ENCODE measurements around the gene ALS2CL.
A peak's percentile ranks its signal among the peaks of the same experiment; 100 is the strongest.

The ALS2CL gene

GRCh38 chr3:46629551-46630517 is 63.6 kb downstream of the ALS2CL start:
- peak; percentile 55 for DNase-seq (ENCODE audit: low read depth)

GRCh38 chr3:46628901-46629369 is 64.5 kb downstream of the ALS2CL start:
- DNase-seq (ENCODE audit: low read depth), result no peak

- no peak for DNase-seq (ENCODE audit: low read depth)
Observed at GRCh38 chr3:46627078-46627477, 66.4 kb downstream of the ALS2CL start.

- DNase-seq (ENCODE audit: low read depth), result no peak
Observed at GRCh38 chr3:46626039-46626438, 67.4 kb downstream of the ALS2CL start.

GRCh38 chr3:46624975-46625490 is 68.4 kb downstream of the ALS2CL start:
- no peak for DNase-seq (ENCODE audit: low read depth)

- no peak for DNase-seq (ENCODE audit: low read depth)
Observed at GRCh38 chr3:46624533-46624932, 68.9 kb downstream of the ALS2CL start.

GRCh38 chr3:46619845-46620778 is 73.4 kb downstream of the ALS2CL start:
- DNase-seq (ENCODE audit: low read depth), result no peak
